GM18499 (cell line): ENCODE measurements around the gene APBB3.

Experiments
- ATAC-seq: cut with Tn5 transposase; IDR thresholded peaks from one replicate; pipeline ENCODE4 v1.9.1; 2021; ENCODE audit warnings: moderate number of reproducible peaks; ENCODE audit not compliant: insufficient read depth, unreplicated experiment

The APBB3 gene

DNA sequence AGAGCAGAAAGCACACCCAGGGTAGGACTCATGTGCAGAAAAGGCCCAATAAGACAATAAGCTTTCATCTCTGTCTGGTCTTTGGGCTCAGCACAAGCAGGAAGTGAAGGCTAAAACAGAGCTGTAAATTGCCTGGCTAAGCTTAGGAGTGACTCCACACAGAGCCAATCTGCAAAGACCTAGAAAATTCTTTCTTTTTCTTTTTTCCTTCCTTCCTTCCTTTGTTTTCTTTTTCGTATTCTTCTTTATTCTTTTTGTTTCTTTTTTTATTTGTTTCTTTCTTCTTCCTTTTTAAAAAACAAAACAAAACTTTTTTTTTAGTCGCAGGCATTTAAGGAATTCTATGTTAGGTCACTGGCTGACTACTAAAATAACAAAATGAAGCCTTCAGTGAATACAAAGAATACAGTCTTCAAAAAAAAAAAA, 12.4 kb upstream of the APBB3 start:
- ATAC-seq: no peak

DNA sequence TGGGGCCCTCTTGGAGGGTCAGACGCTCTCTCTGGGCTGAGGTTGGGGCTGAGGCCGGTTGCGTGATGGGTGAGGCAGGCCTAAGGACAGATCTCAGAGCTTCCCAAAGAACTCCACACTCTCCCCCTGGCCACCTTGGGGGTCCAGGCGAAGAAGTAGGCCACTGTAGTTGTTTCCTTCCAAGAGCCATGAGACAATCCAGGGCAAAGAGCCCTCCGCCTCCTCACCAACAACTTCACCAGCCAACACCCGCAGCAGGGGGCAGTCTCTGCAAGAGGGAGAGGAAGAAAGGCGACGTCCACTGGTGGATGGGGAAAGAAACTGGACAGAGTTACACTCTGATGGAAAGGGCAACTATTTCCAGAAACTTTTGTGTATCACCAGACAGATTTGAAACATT, 10.9 kb upstream of the APBB3 start:
- ATAC-seq: no peak

DNA sequence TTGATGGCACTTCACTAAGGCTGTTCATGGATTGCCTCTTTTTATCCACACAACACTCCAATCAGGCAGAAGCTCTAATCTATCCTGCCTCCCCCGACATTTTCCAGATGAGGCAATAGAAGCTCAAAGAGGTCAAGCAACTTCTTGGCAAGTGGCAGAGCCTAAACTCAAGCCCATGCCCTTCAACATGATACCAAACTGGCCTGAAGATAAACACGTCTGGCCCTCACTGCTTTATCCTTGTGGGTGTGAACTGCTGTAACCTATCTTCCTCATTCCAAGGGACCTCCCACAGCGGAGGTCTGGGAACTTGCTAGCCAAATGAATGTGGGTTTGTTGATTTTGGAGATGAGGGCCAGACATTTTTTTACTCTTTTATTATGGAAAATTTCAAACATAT, 9.8 kb upstream of the APBB3 start:
- no peak for ATAC-seq

DNA sequence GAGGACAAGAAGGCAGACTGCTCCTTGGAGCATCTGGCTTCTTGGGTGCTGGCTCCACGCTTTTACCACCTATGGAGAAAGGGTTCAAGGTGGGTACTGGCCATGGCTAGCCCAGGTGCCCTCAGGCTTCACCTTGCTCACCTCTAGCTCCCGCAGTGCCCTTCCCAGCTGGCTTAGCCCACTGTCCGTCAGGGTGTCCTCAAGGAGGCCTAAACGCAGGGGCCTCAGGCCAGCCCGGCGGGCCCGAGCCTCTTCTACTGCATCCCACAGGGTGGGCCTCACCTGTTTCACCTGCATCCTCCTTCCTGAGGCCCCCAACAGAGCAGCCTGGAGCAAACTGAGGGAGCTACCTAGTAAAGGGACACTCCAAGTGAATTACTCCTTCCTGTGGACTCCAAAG, 9.3 kb upstream of the APBB3 start:
- ATAC-seq: no peak

DNA sequence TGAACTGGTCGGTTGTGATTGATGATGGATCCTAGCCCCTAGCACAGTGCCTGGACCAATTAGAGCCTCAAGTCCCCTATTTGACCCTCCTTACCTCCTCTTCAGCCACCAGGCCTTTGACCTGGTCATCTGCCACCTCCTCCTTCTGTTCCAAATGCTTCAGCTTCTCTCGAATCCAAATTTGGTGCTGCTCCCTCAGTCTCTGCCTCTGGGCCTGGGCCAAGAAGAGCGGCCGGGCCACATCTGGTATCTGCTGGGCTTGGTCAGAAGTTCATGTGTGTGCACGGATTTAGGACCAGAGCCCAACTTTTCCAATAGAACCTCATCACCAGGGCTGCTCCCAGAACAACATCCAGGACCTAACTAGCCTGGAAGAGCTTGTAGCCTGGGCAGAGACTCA, 6.7 kb upstream of the APBB3 start:
- ATAC-seq: no peak

DNA sequence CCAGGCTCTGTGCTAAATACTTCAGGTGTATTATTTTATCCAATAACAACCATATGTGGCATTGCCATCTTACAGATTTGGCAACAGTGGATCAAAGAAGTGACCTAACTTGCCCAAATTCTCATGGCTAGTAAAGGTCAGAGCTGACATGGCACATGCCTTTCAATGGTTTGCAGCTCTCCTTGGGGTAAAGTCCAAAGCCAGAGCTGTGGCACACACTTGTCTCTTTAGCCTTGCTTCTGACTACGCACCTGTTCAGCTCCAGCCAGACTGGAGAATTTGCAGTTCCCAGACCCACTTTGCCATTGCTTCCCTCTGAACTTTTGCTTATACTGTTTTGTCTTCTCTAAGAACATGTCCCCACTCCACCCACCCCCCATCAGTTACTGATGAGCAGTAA, 6.1 kb upstream of the APBB3 start:
- no peak for ATAC-seq

DNA sequence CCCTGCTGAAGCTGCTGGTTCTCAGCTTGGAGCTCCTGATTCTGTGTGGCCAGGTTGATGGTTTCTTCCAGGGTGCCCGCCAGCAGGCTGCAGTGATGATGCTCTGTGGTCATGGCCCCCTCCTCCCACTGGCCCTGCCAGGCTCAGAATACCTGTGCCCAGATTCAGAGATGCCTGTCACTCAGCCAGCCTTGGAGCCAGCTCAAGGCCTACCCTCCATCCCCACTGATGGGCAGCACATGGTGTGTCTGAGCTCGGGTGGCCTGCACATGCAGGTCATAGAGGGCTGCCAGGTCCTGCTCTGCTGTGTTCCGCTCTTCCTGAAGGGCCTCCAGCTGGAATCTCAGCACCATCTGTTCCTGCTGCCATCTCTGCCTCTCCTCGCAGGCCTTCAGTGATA, 5.7 kb upstream of the APBB3 start:
- no peak for ATAC-seq

DNA sequence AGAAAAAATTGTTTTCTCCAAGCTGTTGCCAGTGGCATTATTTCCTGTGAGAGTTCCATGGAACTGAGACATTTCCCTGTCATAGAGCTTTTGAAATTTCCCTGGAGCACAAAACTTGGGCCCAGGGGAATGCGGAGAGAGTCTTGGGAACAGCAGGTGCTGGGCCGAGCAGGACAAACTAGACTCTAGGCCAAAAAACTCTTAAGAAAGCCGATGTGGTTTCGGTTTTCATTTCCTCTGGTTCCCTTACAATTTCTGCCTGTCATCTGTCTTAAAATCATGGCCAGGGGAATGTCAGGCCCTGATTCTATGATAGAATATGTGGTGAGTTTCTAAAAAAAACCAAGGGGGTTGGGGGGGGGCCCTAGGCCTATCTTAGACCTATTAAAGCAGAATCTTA, 4.8 kb upstream of the APBB3 start:
- no peak for ATAC-seq

DNA sequence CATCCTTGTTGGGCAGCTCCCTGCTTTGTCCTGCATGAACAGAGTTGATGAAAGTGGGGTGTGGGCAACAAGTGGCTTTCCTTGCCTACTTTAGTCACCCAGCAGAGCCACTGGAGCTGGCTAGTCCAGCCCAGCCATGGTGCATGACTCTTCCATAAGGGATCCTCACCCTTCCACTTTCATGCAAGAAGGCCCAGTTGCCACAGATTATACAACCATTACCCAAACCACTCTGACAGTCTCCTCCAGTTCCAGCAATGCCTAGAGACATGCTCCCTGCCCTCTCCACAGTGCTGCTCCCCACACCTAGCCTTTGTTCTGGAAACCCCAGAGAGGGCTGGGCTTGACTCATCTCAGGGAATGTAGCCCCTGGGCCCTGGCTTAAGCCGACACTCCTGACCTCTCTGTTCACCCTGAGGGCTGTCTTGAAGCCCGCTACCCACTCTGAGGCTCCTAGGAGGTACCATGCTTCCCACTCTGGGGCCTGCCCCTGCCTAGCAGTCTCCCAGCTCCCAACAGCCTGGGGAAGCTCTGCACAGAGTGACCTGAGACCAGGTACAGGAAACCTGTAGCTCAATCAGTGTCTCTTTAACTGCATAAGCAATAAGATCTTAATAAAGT, 4.2 kb upstream of the APBB3 start:
- no peak for ATAC-seq

DNA sequence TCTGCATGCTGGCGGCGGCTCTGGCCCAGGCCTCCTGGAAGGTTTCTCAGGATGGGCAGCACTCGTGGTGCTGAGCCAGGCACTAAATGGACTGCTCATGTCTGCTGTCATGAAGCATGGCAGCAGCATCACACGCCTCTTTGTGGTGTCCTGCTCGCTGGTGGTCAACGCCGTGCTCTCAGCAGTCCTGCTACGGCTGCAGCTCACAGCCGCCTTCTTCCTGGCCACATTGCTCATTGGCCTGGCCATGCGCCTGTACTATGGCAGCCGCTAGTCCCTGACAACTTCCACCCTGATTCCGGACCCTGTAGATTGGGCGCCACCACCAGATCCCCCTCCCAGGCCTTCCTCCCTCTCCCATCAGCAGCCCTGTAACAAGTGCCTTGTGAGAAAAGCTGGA, 3.5 kb upstream of the APBB3 start:
- ATAC-seq: no peak

DNA sequence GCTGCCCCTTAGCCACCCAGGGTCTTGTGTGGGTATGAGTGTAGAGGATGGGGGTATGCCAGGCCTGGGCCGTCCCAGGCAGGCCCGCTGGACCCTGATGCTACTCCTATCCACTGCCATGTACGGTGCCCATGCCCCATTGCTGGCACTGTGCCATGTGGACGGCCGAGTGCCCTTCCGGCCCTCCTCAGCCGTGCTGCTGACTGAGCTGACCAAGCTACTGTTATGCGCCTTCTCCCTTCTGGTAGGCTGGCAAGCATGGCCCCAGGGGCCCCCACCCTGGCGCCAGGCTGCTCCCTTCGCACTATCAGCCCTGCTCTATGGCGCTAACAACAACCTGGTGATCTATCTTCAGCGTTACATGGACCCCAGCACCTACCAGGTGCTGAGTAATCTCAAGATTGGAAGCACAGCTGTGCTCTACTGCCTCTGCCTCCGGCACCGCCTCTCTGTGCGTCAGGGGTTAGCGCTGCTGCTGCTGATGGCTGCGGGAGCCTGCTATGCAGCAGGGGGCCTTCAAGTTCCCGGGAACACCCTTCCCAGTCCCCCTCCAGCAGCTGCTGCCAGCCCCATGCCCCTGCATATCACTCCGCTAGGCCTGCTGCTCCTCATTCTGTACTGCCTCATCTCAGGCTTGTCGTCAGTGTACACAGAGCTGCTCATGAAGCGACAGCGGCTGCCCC, 2.9 kb upstream of the APBB3 start:
- no peak for ATAC-seq

DNA sequence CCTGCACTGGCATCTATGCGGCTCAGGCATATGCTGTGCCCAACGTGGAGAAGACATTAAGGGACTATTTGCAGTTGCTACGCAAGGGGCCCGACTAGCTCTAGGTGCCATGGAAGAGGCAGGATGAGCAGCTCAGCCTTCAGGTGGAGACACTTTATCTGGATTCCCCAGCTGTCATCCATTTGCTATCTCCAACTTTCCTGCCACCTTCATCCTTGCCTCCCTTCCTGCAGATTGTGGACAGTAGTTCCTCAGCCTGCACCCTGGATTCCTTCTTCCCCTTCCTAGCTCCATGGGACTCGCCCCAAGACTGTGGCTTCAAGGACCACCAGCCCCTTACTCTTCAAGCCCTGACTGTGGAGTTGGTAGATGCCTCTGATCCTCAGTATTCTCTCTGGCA, 2.3 kb upstream of the APBB3 start:
- ATAC-seq: no peak

DNA sequence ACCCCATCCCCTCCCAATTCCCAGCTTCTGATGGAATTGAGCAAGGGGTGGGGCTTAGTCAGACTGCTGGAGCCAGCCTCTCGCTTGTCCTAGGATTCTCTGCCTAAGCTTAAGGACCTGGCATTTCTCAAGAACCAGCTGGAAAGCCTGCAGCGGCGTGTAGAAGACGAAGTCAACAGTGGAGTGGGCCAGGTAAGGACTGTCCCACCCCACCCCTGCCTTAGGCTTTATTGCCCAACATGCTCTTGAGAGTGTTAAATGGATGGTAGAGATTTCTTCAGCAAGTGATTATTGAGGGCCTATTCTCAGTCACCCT, 1.3 kb upstream of the APBB3 start:
- ATAC-seq: no peak

DNA sequence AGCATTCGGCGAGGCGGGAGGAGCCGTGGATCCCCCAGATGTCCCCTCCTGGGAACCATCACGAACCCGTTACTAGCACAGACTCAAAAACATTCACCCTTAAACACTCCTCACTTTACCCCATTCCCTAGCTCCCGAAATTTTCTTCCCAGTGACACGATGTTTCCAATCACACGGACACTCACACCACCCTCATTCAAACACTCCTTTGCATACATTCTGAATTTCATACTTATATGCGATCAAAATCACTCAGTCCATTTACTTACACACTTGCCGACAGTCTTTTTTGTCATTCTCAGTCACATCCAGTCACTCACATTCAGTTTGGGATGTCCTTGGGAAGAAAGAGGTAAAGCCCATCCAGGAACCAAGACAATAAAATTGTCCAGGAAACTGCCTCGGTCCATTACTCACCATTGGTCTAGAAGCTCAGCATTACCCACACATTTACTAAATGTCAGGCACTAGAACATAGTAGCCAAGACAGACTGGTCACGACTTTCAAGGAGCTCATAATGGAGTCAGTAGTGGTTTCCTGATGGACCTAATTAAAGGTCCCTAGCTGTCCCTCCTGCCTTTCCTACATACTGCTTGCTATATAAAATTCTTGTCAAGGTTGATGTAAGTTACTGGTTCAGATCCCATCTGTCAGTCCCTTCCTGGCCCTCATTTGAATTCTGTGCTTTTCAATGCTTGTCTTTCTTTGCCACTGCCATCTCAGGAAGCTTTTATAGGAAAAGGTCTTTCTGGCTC, 804 bp upstream of the APBB3 start:
- no peak for ATAC-seq

DNA sequence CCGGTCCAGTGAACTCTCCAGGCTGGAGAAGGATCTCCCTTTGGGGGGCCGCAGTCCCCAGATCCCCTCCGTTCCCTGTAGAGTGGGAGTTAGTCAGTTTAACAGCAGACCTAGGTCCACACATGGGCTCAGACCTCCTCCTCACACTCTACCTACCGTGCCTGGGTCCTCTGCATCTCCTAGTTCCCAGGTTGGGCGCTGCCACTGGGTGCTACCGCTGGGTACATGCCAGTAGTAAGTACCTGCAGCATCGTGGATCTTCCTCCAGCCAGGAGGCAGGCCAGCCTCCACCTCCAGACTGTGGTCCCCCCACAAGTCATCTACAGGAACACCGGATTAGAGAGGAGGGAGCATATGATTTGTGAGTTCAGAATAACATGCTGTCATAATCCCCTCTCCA, 802 bp downstream of the APBB3 start:
- ATAC-seq: no peak

DNA sequence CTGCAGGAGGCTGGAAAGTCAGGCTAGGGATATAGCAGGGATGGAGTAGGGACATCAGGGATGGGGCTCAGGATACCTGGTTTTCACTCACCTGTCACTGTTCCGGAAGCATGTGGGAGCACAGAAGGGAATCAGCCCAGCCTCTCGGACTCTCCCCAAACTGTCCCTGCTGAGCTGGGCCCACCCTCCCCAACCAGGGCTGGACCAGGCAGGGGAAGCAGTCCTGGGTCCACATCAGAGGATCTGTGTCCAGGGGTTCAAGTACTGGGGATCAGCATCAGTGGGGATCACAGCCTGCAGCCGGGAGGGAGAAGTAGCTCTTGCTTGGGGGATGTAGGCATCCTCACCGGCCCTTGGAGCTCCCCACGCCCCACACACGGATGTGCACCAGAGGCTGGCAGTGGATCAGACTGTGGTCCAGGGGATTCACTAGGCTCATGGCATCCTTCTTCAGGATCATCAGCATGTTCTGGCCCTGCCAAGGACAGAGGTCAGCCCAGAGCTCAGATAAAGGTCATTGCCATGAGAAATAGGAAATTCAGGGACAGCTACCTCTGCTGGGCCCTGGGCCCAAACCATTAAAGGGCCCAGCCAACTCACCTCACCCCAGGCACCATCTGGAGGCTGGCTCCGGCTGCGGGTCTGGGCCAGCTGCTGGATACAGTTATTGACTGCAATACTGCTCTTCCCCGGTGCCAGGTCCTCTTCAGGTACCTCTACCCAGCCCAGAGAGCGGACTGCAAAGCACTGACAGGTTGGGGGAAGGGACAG, 2.5 kb downstream of the APBB3 start:
- no peak for ATAC-seq

DNA sequence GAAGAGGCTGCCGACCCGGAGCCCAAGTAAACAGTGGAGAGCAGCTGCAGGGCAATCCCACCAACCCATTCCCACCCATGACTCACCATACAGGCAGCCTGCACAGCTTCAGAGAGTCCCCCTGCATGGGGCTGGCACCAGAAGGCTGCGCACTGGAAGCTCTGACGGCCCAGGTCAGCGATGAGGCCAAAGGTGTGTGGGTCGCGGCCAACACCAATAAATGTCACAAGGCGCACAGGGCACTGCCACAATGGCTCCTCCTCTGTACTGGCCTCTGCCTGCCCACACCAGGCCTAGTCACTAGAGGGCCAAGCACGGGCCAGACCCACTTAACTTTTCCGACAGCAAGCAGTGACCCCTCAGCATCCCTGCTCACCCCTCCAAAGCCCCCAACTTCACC, 4.2 kb downstream of the APBB3 start:
- ATAC-seq: no peak

DNA sequence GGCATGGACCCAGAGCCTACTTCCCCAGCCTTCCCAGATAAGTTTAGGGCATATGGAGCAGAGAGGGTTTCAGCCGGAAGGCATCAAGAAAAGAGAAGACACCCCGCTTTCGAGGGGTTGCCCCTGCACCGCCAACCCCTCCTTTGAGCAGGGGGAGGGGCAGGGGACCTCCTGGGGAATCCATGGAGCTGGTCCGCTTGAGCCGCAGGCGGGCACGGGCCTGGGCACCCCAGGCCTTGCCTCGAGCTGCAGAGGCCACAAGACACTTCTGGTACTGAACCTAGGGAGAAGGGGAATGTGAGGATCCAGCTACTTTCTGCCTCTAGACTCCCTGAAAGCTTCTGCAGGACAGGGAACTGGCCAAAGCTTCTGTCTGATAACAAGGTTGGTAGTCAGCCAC, 5.9 kb downstream of the APBB3 start:
- no peak for ATAC-seq

DNA sequence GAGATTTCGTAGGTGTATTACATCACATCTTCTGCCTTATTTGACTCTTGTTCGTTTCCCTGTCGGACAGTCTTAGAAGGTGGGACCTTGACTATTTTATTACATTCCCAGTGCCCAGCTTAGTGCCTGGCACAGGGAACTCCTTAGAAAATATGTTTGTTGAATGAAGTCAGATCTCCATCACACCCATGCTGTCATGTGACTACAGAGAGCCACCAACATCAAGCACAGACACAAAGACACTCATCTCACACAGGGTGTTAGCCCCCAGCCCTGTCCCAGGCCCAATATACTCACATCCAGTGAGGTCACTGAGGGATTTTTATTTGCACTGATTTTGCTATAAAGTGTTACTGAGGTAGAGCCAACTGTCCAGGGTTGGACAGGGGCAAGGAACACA, 6.4 kb downstream of the APBB3 start:
- ATAC-seq: no peak

DNA sequence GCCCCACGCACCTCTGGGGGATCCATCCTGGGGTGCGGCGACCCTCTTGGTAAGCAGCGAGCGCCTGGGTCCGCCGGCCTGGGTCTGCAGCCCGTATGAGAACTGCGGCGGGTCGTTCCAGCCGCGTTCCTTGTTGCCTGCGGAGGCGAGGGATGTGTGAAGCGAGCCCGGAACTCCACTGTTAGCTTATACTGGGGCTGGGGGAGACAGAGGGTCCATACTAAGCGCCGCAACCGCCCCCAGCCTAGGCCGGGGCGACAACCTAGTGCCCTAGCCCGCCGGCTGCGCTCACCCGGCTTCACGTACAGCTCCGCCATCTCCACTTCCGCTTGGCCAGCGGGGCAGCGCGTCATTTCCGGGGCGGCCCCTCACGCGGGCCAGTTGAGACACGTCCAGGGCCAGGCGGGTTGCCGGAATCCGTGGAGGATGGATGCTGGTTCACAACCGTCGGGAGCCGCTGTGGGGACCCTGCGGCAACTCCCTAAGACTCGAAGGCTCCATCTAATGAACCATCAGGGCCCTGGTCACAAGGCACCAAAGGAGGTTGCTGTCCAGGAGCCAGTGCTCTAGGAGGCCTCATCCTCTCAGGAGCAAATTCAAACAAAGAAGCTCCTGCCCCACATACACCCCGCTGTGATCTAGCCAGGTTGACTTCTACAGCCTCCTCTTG, 7.1 kb downstream of the APBB3 start, which contains the start of gene SRA1:
Gene SRA1 (minus strand): TSS at position 338 of the 670 bp plus-strand sequence. CDS start 21 bp downstream, at position 317.
- ATAC-seq: peak; percentile 85

DNA sequence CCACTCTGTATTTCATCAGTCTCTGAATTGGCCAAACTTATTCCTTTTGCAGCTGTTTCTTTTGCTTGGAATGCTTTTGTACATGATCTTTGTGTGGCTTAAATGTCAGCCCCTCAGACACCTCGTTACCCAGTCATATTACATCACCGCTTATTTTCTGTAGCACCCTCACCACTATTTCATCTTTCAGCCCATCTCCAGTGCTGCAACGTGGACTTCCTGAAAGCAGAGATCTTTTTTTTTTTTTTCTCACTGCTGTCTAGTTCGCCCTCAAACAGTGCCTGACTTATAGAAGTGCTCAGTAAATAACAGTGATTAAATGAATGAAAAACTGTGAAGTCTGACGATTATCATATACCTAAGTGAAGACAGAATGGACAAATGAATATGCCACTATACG, 8.0 kb downstream of the APBB3 start:
- ATAC-seq: no peak
